VCaP (cell line): ENCODE results near the gene MAEA.
"Not testable (repeated sequence)": the region's sequence is repeated elsewhere in the genome, so short reads cannot be mapped to it uniquely, and the experiment has no call there.

Source experiments
- H3K27ac ChIP-seq: fragments of 450-650 bp; 2 replicates; pipeline ENCODE4 v1.5.1; 2017
- CTCF ChIP-seq: fragments of 450-650 bp; conservative IDR thresholded peaks from 2 replicates; pipeline ENCODE4 v1.5.1; 2017; ENCODE audit warnings: mild to moderate bottlenecking, moderate library complexity

MAEA gene

GRCh38 chr4:1323635-1324442 lies 34.1 kb downstream of the MAEA start:
- no peak for TF ChIP-seq CTCF
- H3K27ac ChIP-seq = no peak overlapping the region

GRCh38 chr4:1324443-1325175 lies 34.9 kb downstream of the MAEA start:
- H3K27ac ChIP-seq = not testable (repeated sequence)

GRCh38 chr4:1325176-1325480 lies 35.4 kb downstream of the MAEA start:
- no peak overlapping the region for H3K27ac ChIP-seq
- no peak for TF ChIP-seq CTCF

GRCh38 chr4:1325681-1326635 lies 36.3 kb downstream of the MAEA start:
- no peak overlapping the region for H3K27ac ChIP-seq
- no peak for TF ChIP-seq CTCF

GRCh38 chr4:1326751-1327525 lies 37.2 kb downstream of the MAEA start:
- no peak overlapping the region for H3K27ac ChIP-seq
- TF ChIP-seq CTCF = no peak

GRCh38 chr4:1327526-1328266 lies 38.0 kb downstream of the MAEA start:
- no peak overlapping the region for H3K27ac ChIP-seq
- TF ChIP-seq CTCF = no peak
